22Rv1 (cell line): ENCODE data around the gene PLEKHG4B.
A peak's percentile ranks its signal among the peaks of the same experiment; 100 is the strongest.
"Not testable (repeated sequence)": the region's sequence is repeated elsewhere in the genome, so short reads cannot be mapped to it uniquely, and the experiment has no call there.

ENCODE experiments used
- H3K27ac ChIP-seq: fragments of 450-650 bp; 2 replicates; pipeline ENCODE4 v1.5.1; 2017
- ZFX ChIP-seq: fragments of 450-650 bp; IDR thresholded peaks from 2 replicates; pipeline ENCODE4 v1.6.1; 2017; ENCODE audit warnings: antibody characterized with exemption, borderline replicate concordance
- TF ChIP-seq, protein P1 (sequence below): fragments of 450-650 bp; IDR thresholded peaks from 2 replicates; pipeline ENCODE4 v1.5.1; 2017; ENCODE audit warnings: mild to moderate bottlenecking

PLEKHG4B gene

DNA sequence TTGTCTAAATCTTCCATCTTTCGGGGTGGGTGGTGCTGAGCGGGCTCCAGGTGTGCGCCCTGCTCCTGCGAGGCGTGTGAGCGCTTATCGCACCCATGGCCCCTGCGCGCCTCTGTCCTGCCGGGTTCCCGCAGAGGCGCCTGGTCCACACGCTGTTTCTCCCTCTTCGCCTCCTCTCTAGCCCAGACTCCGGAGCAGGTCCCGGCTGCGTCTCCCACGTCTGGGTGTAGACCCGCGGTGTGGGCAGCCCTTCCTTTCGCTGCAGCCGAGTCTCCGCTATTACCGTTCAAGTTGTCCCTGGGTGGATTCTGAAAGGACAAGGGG, 40.5 kb upstream of the PLEKHG4B start:
- TF ChIP-seq ZFX = no peak
- TF ChIP-seq, protein P1, sequence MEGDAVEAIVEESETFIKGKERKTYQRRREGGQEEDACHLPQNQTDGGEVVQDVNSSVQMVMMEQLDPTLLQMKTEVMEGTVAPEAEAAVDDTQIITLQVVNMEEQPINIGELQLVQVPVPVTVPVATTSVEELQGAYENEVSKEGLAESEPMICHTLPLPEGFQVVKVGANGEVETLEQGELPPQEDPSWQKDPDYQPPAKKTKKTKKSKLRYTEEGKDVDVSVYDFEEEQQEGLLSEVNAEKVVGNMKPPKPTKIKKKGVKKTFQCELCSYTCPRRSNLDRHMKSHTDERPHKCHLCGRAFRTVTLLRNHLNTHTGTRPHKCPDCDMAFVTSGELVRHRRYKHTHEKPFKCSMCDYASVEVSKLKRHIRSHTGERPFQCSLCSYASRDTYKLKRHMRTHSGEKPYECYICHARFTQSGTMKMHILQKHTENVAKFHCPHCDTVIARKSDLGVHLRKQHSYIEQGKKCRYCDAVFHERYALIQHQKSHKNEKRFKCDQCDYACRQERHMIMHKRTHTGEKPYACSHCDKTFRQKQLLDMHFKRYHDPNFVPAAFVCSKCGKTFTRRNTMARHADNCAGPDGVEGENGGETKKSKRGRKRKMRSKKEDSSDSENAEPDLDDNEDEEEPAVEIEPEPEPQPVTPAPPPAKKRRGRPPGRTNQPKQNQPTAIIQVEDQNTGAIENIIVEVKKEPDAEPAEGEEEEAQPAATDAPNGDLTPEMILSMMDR = no peak
- H3K27ac ChIP-seq = no peak overlapping the region

DNA sequence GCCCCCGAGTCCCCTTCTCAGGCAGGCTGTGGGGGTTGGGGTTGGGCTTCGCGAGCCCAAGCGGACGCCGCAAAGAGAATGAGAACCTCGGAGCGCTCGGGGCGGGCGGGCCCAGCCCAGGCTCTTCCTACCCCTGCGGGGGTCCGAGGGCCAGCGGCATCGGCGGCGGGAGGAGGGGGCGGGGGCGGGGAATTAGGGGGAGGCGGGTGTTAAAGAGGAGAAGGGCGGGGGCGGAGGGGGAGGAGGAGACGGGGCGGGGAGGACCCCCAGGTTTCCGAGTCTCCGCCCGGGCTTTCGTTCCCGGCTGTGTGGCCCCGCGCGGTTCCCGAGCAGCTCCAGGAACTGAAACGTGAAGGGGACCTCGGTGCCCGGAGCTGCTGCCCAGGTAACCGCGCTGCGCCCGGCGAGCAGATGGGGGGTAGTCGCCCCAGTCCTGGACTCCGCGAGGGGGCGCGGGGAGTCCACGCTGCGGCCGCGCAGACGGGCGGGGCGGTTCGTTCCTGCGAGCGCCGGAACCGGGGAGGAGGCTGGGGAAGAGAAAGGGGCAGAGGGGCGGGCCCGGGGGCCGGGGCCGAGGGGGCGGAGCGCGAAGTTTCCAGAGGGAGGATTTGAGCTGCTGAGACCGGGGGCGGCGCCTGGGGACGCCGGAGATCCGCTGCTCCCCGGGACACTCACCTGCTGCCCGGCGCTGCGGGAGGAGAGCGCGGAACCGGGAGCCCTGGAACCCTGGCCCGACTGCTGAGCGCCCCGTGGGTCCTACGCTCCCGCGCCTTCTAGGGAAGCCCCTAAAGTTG, 38.4 kb upstream of the PLEKHG4B start:
- no peak for TF ChIP-seq ZFX
- TF ChIP-seq, protein P1 = peak; percentile 10; the same call in 1 of the 2 replicates
- no peak overlapping the region for H3K27ac ChIP-seq

DNA sequence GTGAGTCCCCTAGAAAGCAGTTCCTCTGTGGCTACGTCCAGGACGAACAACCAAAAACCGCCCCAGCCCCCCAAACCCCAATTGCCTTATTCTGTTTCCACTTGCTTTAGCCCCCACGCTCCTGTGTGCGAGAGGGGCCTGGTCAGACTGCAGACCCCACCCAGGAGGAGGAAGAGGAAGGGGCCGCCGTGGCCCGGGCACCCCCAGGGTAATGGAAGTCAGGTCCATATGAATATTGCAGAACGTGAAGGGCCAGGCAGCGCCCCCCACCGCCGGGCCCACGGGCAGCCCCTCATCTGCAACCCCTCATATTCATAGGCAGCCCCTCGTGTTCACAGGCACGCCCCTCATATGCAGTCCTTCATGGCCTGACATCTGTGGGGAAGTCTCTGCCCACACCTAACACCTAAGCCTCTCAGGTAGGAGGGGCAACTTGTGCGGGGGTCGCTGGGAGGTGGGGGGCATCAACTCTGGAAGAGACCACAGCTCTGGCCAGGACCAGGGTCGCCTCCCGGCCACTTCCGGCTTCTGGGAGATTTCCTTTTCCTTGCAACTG, 37.7 kb upstream of the PLEKHG4B start:
- H3K27ac ChIP-seq = no peak overlapping the region
- TF ChIP-seq, protein P1 = no peak
- TF ChIP-seq ZFX = no peak

DNA sequence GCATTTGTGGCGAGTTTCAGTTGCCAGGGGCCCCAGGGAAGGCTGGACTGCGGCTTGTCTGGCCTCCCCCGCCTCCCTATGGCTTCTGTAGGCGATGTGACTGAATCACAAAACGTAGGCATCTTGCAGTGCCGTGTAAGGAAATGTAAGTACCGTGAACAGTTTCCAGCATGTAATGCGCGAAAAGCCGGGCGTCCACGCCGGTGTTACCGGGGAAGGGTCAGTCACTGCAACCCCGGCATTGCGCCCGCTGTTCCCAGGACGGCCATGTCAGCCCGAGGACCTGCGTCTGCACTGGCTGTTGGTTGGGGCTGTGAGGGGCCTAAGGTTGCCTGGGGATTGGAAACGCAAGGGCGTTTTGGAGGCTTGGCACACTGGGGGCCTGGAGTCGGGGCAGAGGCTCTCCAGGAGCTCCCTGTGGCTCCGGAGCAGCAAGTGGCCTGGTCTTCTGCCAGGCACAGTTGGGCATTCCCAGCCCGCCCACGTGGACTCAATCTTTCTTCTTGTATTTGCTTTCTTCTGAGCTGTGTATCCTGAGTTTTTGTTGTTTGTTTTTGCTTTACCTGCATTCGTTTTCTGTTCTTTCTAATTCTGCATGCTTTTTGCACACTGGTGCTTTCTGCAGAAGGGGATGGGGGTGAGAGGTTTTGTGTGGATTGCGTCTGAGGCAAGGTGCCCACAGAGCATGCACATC, 36.9 kb upstream of the PLEKHG4B start:
- H3K27ac ChIP-seq = no peak overlapping the region
- TF ChIP-seq, protein P1 = no peak
- no peak for TF ChIP-seq ZFX

DNA sequence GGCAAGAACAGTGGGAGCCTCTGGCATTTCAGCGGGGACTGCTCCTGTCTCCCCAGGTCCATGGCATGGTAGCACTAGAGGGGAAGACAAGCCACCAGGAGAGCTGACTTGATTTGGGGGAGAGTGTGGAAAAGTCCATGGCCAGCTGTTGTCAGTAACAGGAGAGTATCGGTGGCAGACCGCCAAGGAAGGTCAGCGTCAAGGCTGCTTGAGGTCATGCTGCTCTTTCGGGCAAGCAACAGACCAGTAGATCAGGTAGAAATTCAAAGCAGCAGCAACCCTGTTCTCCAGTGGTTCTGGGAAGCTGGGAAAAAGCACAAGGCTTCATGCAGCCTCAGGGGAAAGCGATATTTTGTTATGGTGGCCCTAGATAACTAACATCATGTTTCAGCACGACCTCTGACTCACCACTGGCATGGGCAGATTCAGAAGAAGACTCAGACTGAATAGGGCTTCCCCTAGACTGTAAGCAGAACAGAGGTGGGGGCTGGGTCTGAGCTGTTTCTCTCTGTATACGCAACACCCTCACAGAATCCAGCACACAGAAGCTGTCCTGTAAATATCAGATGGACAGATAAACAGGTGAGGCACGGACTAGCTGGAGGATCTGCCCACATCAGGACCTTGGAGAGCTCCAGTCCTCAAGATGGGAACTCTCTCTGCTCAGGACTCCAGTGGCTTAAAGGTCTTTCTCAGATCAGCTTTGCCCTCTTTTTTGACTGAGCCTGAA, 35.2 kb upstream of the PLEKHG4B start:
- no peak overlapping the region for H3K27ac ChIP-seq
- no peak for TF ChIP-seq ZFX
- TF ChIP-seq, protein P1 = no peak

DNA sequence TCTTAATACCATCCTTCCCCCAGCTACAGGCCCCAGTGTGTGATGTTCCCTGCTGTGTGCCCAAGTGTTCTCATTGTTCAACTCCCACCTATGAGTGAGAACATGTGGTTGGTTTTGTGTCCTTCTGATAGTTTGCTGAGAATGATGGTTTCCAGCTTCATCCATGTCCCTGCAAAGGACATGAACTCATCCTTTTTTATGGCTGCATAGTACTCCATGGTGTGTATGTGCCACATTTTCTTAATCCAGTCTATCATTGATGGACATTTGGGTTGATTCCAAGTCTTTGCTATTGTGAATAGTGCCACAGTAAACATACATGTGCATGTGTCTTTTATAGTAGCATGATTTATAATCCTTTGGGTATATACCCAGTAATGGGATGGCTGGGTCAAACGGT, 31.7 kb upstream of the PLEKHG4B start:
- H3K27ac ChIP-seq = not testable (repeated sequence)

DNA sequence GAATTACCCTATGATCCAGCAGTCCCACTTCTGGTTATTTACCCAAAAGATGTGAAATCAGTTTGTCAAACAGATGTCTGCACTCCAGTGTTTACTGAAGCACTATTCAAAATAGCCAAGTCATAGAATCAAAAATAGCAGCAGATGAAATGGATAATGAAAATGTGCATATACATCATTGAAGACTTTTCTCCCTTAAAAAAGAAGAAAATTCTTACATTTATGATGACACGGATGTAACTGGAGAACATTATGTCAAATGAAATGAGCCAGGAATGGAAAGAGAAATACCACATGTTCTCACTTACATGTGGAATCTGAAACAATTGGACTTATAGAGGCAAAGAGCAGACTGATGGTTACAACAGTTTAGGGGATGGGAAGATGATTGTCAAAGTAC, 21.5 kb upstream of the PLEKHG4B start:
- H3K27ac ChIP-seq = no peak overlapping the region
- TF ChIP-seq, protein P1 = no peak
- TF ChIP-seq ZFX = no peak

DNA sequence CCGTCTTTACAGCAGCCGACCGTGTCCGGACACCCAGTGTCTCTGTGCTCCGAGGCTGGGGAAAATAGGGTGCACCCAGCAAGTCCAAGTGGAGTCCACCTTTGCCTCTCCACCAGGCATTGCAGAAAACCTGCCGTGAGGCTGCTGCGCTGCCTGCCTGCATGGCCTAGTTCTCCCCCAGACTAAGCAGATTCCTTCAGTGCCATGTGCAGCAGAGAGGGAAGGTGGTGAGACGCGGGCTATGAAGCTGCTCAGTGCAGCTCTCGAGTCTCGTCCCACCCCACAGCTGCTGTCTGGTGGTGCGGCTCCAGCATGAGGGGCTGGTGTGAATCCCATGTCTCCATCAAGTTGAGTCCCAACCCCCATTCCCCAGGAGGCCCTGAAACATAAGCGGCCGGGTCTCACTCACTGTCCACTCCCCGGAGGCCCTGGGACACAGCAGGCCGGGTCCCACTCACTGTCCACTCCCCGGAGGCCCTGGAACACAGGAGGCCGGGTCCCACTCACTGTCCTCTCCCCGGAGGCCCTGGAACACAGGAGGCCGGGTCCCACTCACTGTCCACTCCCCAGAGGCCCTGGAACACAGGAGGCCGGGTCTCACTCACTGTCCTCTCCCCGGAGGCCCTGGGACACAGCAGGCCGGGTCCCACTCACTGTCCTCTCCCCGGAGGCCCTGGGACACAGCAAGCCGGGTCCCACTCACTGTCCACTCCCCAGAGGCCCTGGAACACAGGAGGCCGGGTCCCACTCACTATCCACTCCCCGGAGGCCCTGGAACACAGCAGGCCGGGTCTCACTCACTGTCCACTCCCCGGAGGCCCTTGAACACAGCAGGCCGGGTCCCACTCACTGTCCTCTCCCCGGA, 19.4 kb upstream of the PLEKHG4B start:
- H3K27ac ChIP-seq = not testable (repeated sequence)

DNA sequence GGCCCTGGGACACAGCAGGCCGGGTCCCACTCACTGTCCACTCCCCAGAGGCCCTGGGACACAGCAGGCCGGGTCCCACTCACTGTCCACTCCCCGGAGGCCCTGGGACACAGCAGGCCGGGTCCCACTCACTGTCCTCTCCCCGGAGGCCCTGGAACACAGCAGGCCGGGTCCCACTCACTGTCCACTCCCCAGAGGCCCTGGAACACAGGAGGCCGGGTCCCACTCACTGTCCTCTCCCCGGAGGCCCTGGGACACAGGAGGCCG, 18.9 kb upstream of the PLEKHG4B start:
- H3K27ac ChIP-seq = not testable (repeated sequence)
